Activated T-cell treated with anti-CD3 and anti-CD28 coated beads, Interleukin-2, amount 50 U/mL, for 1 hour (primary cell): ENCODE measurements around the gene EME2.
A peak's percentile ranks its signal among the peaks of the same experiment; 100 is the strongest.
"Not testable (repeated sequence)": the region's sequence is repeated elsewhere in the genome, so short reads cannot be mapped to it uniquely, and the experiment has no call there.

Experiments
- DNase-seq: peaks from one replicate; pipeline ENCODE4 v3.0.0-alpha.2; 2020

Gene EME2

GRCh38 chr16:1772362-1772907 is at the start of gene EME2:
Gene EME2 (plus strand): TSS chr16:1772810. CDS start chr16:1773228, 418 bp downstream.
- DNase-seq = no peak

- DNase-seq = peak; percentile 47
Observed at GRCh38 chr16:1723450-1724147, 49.0 kb upstream of the EME2 start.

- no peak for DNase-seq
Observed at GRCh38 chr16:1724491-1724890, 48.1 kb upstream of the EME2 start.

DNA sequence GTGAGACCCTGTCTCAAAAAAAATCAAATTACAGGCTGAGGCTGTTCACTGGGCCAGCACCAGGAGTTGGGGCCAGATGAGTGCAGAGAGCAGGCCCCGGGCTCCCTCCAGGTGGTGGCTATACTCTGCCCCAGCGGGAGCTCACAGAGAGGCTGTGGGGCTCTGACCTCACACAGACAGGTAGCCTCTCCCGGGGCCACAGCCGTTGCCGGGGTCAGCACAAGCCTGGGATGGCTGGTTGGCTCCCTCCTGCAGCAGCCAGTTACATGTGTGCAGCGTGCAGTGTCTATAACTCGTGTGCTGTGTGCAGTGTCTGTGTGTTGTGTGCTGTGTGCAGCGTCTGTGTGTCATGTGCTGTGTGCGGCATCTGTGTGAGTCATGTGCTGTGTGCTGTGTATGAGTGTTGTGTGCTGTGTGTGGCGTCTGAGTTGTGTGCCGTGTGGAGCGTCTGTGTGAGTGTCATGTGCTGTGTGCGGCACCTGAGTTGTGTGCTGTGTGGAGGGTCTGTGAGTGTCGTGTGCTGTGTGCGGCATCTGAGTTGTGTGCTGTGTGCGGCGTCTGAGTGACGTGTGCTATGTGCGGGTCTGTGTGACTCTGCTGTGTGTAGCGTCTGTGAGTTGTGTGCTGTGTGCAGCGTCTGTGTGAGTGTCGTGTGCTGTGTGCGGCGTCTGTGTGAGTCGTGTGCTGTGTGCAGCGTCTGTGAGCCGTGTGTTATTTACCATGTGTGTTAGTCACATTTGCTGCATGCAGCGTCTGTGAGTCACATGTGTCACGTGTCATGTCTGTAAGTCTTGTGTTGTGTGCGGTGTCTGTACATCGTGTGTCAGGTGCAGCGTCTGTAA is 45.7 kb upstream of the EME2 start:
- DNase-seq = no peak

GRCh38 chr16:1727651-1728624 is 44.7 kb upstream of the EME2 start:
- DNase-seq = no peak

GRCh38 chr16:1729026-1729425 is 43.6 kb upstream of the EME2 start:
- no peak for DNase-seq

- DNase-seq = no peak
Observed at GRCh38 chr16:1729445-1729844, 43.2 kb upstream of the EME2 start.

- no peak for DNase-seq
Observed at GRCh38 chr16:1731073-1731472, 41.5 kb upstream of the EME2 start.

- no peak for DNase-seq
Observed at GRCh38 chr16:1731603-1732002, 41.0 kb upstream of the EME2 start.

DNA sequence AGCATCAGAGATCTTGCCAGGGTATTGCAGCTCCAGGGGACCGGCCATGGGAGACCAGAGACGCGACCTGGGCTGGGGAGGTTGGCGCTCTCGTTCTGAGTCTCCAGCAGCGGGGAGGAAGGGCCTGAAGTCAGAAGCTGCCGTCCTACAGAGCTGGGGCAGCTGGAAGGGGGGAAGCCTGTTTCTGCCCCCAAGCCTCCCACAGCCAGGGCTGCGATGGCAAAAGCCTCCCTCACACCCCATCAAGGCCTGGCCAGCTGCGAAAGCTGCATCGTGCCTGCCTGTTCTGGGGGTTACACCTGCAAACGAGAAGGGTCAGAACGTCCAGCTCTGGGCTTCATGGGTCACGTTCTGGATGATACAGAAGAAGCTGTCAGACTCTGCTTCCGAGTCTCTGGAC is 40.5 kb upstream of the EME2 start:
- DNase-seq = no peak

DNA sequence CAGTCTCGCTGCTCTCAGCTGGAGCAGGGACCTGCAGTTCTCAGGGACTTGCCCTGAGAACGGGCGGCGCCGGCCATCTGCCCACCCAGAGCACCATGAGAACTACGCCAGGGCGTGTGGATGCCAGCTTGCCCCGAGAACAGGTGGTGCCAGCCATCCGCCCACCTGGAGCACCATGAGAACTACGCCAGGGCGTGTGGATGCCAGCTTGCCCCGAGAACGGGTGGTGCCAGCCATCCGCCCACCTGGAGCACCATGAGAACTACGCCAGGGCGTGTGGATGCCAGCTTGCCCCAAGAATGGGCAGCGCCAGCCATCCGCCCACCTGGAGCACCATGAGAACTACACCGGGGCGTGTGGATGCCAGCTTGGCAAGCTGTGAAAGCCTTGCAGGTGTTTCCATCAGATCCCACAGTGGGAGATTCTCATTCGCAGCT is 40.0 kb upstream of the EME2 start:
- DNase-seq = not testable (repeated sequence)

- DNase-seq = no peak
Observed at GRCh38 chr16:1734123-1734522, 38.5 kb upstream of the EME2 start.

DNA sequence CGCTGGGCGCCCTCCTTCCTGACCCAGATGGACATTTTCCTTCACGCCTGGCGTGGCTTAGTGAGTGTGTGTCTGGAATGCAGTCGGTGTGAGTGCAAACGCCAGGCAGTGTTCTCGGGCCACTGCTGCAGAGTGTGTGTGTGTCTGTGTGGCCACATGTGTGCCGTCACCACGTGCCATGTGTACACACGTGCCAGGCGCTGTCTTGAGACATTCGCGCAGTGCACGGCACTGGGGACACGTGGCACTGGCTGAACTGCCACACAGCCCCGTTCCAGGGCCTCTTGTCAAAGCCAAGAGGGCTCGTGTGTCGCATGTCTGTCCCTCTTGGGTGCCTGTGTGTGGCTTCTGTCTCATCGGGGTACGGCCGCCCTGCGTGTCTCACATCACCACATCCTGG is 37.8 kb upstream of the EME2 start:
- DNase-seq = no peak

DNA sequence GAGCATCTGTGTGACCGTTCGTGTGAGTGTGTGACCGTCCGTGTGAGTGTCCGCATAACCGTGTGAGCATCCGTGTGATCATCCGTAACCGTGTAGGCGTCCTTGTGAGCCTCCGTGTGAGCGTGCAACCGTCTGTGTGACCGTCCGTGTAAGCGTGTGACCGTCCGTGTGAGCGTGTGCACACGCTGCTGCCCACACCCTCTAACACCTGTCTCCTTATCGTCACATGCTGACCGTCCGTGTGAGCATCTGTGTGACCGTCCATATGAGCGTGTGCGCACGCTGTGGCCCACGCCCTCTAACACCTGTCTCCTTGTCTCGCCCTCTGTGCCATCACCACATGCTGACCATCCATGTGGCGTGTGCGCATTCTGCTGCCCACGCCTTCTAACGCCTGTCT is 32.4 kb upstream of the EME2 start:
- DNase-seq = no peak

- DNase-seq = no peak
Observed at GRCh38 chr16:1740781-1741490, 31.7 kb upstream of the EME2 start.

DNA sequence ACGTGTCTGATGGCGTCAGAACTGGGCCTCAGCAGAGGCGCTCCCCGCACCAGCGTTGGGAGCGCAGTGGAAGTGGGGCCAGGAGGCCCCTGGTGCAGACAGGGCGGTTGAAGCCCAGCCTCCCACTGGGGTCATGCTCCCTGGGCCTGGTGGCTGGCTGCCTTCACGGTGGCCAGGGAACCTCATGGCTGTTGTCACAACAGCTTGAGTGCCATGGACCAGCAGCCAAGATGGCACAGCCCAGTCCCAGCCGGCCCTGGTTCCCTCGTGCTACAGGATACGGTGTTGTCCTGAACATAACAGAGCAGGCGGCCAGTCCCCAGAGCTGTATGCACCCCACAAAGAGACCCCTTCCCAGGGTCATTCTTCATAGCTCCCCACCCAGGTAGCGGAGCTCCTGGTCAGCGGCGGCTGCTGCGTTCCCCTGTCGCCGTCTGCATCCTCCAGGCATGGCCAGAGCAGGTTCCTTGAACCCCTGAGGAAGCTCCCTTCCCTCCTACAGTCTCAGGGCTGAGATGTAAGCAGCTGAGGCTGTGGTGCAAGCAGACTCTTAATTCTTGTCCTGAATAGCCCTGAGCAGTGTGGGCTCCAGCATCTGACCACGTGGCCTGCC is 31.0 kb upstream of the EME2 start:
- DNase-seq = no peak

DNA sequence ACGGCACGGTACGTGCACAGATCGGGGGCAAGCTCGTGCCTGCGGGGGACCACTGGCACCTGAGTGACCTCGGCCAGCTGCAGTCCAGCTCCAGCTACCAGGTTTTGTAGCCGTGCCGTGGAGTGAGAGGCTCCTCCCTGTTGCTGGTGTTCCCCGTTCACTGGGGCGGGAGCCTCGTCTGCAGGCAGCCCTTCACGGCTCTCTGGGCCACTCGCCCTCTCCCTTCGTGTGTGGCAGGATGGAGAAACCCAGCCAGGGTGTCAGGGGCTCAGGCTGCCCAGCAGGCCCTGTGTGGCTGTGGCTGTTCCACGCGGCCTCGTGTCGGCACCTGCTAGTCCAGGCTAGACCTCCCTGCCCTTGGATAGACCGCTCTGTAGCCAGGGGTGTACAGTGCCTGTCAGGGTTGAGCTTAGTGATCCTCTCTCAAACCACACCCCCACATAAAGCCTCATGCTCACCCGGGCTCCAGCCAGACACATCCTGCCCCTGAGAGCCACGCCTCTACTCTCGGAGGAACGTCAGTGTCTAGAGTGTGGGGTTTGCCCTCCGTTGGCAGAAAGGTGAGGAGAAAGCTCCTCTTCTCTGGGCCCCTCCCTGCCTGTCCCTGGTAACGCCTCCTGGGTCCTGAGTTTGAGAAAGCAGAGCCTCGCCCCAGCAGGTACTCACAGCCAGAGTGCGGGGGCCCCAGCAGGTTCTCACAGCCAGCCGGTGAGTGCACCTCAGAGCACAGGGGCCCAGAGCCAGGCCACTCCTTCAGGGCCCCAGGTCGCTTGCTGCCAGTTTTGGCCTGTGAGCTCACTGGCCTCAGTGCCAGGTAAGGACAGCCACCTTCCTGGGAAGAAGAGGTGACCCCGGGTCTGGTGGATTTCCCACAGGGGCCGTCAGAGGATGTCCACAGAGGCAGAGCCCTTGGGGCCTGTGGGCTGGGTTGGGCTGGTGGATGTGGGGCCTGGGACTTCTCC is 29.0 kb upstream of the EME2 start:
- no peak for DNase-seq

DNA sequence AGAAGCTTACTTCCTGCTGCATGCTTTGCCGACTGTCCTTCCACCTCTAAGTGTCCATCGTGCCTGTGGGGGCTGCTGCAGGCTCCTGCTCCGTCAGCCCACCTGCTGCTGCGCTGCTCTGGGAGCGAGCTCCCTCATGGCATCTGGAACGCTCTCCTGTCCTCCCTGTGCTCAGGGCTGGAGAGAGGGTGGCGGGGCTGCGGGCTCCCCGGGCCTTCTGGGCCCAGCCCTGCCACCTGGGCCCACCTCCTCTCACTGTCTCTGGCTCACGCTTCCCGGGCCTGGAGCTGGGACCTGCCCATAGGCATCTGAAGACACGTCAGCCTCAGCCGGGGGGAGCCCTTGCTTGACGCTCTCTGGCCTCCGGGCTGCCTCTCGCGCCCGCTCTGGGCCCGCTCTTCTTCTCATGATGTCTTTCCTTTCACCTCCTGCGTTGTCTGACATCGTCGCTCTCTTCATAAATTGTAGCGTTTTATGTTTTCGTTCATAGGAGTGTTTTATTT is 28.2 kb upstream of the EME2 start:
- no peak for DNase-seq

GRCh38 chr16:1745181-1745899 is 27.3 kb upstream of the EME2 start:
- DNase-seq = no peak
